ENCODE results near the gene SBF2.

DNA sequence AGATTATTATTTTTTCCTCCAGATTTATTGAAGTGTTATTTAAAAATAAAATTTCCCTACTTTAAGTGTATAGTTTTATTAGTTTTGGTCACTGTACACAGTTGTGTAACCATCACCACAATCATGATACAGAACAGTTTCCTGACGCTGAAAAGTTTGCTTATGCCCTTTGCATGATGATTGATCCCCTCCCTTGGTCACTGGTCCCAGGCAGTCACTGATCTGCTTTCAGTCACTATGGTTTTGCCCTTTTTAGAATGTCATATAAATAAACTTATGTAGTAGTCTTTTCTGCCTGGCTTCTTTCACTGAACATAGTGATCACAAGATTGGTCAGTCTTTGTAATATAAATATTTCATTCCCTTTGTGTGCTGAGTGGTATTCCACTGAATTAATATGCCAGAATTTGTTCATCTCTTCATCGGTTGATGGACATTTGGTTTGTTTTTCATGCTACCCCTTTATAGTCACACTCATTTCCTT is 489.6 kb downstream of the SBF2 start:
- TF ChIP-seq, protein P1, sequence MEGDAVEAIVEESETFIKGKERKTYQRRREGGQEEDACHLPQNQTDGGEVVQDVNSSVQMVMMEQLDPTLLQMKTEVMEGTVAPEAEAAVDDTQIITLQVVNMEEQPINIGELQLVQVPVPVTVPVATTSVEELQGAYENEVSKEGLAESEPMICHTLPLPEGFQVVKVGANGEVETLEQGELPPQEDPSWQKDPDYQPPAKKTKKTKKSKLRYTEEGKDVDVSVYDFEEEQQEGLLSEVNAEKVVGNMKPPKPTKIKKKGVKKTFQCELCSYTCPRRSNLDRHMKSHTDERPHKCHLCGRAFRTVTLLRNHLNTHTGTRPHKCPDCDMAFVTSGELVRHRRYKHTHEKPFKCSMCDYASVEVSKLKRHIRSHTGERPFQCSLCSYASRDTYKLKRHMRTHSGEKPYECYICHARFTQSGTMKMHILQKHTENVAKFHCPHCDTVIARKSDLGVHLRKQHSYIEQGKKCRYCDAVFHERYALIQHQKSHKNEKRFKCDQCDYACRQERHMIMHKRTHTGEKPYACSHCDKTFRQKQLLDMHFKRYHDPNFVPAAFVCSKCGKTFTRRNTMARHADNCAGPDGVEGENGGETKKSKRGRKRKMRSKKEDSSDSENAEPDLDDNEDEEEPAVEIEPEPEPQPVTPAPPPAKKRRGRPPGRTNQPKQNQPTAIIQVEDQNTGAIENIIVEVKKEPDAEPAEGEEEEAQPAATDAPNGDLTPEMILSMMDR (IDR thresholded peaks at IDR 0.05; ENCODE audit: poor library complexity, severe bottlenecking) = no peak
- no peak for TF ChIP-seq POLR2AphosphoS5 (IDR thresholded peaks at IDR 0.05)
- TF ChIP-seq EZH2 (IDR thresholded peaks at IDR 0.05; ENCODE audit: borderline replicate concordance, insufficient read depth, low read length, poor library complexity, severe bottlenecking) = no peak
- no peak for TF ChIP-seq RAD21 (conservative IDR thresholded peaks at IDR 0.05)
- no peak for TF ChIP-seq MXI1 (conservative IDR thresholded peaks at IDR 0.05; ENCODE audit: poor library complexity, severe bottlenecking)
- TF ChIP-seq, protein P2, sequence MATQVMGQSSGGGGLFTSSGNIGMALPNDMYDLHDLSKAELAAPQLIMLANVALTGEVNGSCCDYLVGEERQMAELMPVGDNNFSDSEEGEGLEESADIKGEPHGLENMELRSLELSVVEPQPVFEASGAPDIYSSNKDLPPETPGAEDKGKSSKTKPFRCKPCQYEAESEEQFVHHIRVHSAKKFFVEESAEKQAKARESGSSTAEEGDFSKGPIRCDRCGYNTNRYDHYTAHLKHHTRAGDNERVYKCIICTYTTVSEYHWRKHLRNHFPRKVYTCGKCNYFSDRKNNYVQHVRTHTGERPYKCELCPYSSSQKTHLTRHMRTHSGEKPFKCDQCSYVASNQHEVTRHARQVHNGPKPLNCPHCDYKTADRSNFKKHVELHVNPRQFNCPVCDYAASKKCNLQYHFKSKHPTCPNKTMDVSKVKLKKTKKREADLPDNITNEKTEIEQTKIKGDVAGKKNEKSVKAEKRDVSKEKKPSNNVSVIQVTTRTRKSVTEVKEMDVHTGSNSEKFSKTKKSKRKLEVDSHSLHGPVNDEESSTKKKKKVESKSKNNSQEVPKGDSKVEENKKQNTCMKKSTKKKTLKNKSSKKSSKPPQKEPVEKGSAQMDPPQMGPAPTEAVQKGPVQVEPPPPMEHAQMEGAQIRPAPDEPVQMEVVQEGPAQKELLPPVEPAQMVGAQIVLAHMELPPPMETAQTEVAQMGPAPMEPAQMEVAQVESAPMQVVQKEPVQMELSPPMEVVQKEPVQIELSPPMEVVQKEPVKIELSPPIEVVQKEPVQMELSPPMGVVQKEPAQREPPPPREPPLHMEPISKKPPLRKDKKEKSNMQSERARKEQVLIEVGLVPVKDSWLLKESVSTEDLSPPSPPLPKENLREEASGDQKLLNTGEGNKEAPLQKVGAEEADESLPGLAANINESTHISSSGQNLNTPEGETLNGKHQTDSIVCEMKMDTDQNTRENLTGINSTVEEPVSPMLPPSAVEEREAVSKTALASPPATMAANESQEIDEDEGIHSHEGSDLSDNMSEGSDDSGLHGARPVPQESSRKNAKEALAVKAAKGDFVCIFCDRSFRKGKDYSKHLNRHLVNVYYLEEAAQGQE (IDR thresholded peaks at IDR 0.05; ENCODE audit: borderline replicate concordance) = no peak
